T-helper 17 cell (primary cell): ENCODE measurements around the gene TAOK1. TPM values are rescaled to one million over a fixed set of nuclear protein-coding genes. Genes with fewer than 3 reads are reported as not detected.
A peak's percentile ranks its signal among the peaks of the same experiment; 100 is the strongest.

Source experiments
- ATAC-seq: fragments of 150-1000 bp; cut with Tn5 transposase; 2 replicates; pipeline ENCODE4 v1.10.0; 2021; ENCODE audit warnings: mild to moderate bottlenecking, moderate library complexity
- DNase-seq, 3 donors: peaks; one replicate each; pipeline versions ENCODE4 v3.0.0 to v3.0.0-alpha.2; 2020 to 2021
- H3K9me3 ChIP-seq: one replicate; pipeline ENCODE4 v1.7.0; 2013; ENCODE audit warnings: low read length, mild to moderate bottlenecking; ENCODE audit not compliant: control insufficient read depth, poor library complexity, severe bottlenecking
- H3K27ac Mint-ChIP-seq: one replicate; pipeline ENCODE4 v1.8.0; 2022; ENCODE audit warnings: mild to moderate bottlenecking, moderate library complexity, mixed read lengths
- H3K27me3 Mint-ChIP-seq: one replicate; pipeline ENCODE4 v1.8.0; 2022; ENCODE audit warnings: mixed read lengths
- H3K36me3 Mint-ChIP-seq: one replicate; pipeline ENCODE4 v1.8.0; 2022; ENCODE audit warnings: low read depth, mixed read lengths
- H3K4me1 Mint-ChIP-seq: one replicate; pipeline ENCODE4 v1.8.0; 2022; ENCODE audit warnings: mild to moderate bottlenecking, mixed read lengths
- H3K4me3 Mint-ChIP-seq: one replicate; pipeline ENCODE4 v1.8.0; 2022; ENCODE audit warnings: mild to moderate bottlenecking, moderate library complexity, mixed read lengths
- total RNA-seq, 4 donors: library from RNA in 2 of 4; stranded (reverse) in 2 of 4; gene quantifications; one replicate each; pipeline ENCODE4 v1.2.3 and lab custom pipeline; 2022 to 2026

The TAOK1 gene
- total RNA-seq, 2 donors from 2014 or later: 54.3 to 58.2 TPM

DNA sequence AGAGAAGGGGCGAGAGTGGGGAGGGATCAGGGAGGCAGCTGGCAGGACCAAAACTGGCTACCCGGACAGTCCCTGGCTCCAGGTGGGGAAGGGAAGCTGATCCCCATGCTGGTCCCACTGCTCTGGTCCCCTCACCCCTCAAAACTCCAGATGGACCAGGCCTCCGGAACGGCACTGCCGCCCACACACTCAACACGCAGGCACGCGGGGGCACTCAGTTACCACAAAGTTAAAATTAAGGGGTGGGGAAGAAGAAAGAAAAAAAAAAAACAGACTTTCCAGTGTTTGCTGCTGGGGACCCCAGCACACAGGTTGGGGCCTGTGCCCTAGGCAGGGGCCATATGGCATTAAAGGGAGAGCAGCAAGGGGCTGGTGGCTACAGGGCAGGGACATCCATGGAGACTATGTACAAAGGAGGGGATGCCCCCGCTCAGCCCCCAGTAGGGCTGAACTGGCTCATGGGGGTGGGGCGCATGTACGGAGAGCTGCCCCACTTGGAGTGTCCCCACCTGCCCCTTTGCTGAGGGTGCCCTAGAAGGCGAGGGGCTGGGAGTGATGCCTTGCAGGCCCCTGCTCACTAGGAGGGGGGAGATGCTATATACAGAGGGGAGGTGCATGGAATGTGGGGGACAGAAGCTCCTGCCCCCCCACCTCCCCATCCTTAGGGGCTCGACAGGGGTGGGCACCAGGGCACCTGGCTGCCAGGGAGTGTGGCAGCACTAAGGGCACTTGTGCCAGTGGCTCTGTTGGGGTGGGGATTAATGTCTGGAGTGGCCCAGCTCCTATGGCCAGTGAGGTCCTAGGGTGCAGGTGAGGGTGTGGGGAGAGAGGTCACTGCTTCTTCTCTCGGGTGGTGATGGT is 183.9 kb downstream of the TAOK1 start:
- DNase-seq: no peak
- peaks cover 23% of the 10 kb centered on the region for H3K4me1 Mint-ChIP-seq
- no peaks in the 10 kb centered on the region for H3K9me3 ChIP-seq
- no peak for ATAC-seq
- no peaks in the 10 kb centered on the region for H3K27me3 Mint-ChIP-seq
- no peak overlapping the region for H3K4me3 Mint-ChIP-seq
- peaks cover 2% of the 10 kb centered on the region for H3K36me3 Mint-ChIP-seq
- H3K27ac Mint-ChIP-seq: no peak overlapping the region

DNA sequence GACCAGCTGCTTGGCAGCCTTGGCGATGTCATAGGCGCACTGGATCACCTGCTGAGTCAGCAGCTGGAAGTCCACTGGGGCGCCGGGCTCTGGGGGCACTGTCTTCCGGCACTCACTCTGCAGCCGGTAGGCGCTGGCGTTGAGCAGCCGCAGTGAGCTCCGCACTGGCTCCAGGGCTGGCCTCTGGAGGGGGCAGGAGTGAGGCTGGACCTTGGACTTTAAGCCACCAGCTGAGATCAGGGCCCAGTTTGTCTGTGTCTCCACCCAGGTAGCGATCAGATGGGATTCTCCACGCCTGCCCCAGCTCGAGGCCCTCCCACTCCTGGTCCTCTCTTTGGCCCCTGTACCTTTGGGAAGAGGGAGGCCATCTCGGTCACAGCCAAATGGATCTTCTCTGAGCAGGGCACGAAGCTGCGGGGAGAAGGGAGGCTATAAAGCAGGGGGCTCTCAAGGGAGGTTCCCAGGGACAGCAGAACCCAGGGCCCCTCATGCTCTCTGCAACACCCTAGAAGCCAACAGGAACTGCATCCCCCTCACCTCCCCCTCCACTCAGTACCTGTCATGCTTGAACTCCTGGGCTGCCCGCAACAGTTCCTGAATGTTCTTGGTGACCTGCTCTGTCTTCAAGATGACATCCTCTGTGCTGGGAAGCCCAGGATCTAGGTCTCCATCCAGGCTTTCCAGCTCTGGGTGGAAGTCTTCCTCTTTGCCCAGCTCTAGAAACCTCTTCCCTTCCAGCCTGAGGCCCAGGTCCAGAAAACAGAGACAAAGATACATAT is 184.8 kb downstream of the TAOK1 start:
- ATAC-seq (no peak), DNase-seq (no peak)
- no peaks in the 10 kb centered on the region for H3K27me3 Mint-ChIP-seq
- no peaks in the 10 kb centered on the region for H3K9me3 ChIP-seq
- H3K36me3 Mint-ChIP-seq: peaks cover 2% of the 10 kb centered on the region
- no peak overlapping the region for H3K4me3 Mint-ChIP-seq
- peaks cover 21% of the 10 kb centered on the region for H3K4me1 Mint-ChIP-seq
- no peak overlapping the region for H3K27ac Mint-ChIP-seq

DNA sequence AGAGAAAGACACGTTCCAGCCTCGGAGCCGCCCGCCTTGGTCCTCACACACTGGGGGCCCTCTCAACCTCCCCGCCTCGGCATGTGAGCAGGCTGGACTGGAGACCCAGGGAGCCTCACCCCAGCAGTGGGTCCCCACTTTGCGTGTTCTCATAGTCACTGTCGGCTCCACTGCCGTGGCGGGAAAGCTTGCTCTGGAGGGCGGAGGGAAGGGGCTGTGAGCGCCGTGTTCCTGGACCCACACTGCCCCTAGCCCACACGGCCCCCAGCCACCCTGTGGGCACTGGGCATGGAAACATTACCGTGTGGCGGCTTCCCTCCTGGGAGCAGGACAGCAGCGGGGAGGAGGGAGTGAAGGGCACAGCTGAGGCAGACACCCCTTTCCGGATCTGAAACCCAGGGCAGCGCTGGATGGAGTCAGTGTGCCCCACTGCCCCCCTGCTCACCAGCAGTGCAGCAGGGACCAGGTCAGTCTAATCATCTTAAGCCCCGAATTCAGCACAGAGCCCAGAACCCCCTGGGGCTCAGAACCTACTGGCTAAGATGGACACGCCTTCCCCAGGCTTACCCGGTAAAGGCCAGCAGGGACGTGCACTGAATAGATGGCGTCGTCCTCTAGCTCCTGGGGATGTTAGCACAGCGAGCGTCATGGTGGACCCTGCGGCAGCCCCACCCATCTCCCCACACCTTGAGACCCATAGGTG is 185.5 kb downstream of the TAOK1 start:
- Mint-ChIP-seq H3K4me1 (peaks cover 23% of the 10 kb centered on the region), H3K27ac (no peak overlapping the region), H3K4me3 (no peak overlapping the region), H3K27me3 (no peaks in the 10 kb centered on the region), H3K36me3 (peaks cover 1% of the 10 kb centered on the region)
- DNase-seq (no peak), ATAC-seq (no peak)
- no peaks in the 10 kb centered on the region for H3K9me3 ChIP-seq

DNA sequence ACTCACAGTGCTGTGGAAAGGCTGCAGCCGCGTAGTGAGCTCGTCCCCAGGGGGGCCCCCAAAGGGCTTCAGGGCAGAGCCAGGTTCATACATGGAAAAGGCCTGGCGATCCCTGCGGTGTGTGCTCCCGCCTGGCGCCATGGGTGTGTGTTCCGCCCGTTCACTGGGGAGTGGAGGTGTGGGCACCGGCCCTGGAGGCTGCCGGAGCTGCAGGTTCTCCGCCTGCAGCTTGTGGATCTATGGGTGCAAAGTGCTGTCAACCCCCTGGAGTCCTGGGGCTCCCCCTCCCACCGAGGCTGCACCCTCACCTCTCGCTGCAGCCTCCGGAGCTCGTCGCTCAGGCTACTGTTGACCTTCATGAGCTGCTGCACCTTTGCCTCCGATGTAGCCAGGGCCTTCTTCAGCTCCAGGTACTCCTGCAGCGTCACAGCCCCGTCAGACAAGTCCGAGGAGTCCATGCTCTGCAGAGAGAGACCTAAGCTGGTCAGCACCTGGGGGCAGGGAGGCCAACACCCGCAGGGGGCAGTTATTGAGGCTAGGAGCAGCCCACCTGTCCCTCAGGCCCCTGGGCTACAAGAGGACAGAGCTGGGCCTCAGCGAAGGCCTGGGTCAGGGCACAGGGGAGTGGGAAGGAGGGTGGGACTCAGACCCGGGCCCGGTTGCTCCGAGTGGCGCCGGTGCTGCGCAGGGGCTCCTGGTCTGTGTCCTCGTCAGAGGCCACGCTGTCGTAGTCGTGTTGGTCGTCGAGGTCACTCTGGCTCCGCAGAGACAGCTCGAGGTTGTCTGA is 186.2 kb downstream of the TAOK1 start:
- ATAC-seq (no peak), DNase-seq (no peak)
- no peaks in the 10 kb centered on the region for H3K9me3 ChIP-seq
- H3K27ac Mint-ChIP-seq: no peak overlapping the region
- H3K4me1 Mint-ChIP-seq: peaks cover 17% of the 10 kb centered on the region
- no peak overlapping the region for H3K4me3 Mint-ChIP-seq
- no peaks in the 10 kb centered on the region for H3K27me3 Mint-ChIP-seq
- H3K36me3 Mint-ChIP-seq: no peaks in the 10 kb centered on the region

DNA sequence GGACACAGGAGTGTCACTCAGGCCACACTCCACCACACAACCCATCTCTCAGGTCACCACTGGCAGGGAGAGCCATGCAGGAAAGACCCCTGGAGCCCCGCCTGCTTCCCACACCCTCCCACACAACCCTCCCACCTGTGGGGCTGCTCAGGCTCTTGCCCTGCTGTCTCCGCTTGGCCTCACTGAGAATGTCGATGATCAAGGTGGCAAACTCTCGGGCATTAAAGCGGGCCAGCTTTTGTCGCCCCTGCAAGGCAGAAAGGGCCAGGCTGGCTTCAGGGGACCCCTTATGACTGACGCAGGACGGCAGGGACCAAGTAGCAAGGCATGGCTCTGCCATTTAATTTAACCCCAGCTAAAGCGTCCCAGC is 186.8 kb downstream of the TAOK1 start:
- ATAC-seq: no peak
- H3K4me3 Mint-ChIP-seq: no peak overlapping the region
- H3K27me3 Mint-ChIP-seq: no peaks in the 10 kb centered on the region
- H3K9me3 ChIP-seq: no peaks in the 10 kb centered on the region
- no peak for DNase-seq
- H3K4me1 Mint-ChIP-seq: peaks cover 17% of the 10 kb centered on the region
- no peaks in the 10 kb centered on the region for H3K36me3 Mint-ChIP-seq
- H3K27ac Mint-ChIP-seq: no peak overlapping the region

DNA sequence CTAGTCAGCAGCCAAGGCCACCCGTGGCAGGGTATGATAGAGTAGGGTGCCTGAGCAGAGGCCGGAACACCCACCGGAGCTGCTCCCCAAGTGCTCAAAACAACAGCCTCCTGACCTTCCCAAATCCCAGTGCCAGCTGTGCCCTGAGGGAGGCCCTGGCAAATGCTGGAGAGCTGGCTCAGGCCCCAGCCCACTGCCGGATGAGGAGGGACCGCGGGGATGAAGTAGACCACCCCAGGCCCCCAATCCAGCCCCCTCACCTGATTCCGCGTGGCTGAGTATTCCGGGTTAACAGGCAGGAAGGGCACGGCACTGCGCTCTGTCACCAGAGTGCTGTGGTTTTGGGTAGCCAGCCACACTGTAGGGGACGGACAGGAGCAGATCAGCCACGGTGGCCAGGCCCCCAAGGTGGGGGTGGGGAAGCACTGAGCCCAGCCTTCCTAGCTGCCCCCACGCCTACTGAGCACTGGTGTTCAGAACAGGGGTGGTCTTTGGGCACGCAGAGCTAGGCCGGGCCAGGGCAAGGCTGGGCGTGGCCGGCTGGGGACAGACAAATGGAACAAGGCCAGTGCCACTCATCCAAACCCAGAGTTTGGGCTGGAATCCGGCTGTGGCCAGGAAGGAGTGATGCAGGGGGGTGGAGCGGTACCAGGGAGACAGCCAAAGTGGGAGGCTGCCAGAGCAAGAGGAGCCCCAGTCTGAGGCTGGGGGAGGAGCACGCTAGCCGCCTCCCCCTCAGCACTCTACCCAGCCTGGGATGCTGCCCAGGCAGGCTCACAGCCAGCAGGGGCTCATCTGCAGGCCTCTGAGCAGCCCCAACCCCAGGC is 187.4 kb downstream of the TAOK1 start:
- Mint-ChIP-seq H3K27ac (peak overlapping the region; percentile 41), H3K27me3 (no peaks in the 10 kb centered on the region), H3K4me1 (peaks cover 21% of the 10 kb centered on the region), H3K4me3 (no peak overlapping the region), H3K36me3 (no peaks in the 10 kb centered on the region)
- DNase-seq (no peak), ATAC-seq (no peak)
- H3K9me3 ChIP-seq: no peaks in the 10 kb centered on the region

DNA sequence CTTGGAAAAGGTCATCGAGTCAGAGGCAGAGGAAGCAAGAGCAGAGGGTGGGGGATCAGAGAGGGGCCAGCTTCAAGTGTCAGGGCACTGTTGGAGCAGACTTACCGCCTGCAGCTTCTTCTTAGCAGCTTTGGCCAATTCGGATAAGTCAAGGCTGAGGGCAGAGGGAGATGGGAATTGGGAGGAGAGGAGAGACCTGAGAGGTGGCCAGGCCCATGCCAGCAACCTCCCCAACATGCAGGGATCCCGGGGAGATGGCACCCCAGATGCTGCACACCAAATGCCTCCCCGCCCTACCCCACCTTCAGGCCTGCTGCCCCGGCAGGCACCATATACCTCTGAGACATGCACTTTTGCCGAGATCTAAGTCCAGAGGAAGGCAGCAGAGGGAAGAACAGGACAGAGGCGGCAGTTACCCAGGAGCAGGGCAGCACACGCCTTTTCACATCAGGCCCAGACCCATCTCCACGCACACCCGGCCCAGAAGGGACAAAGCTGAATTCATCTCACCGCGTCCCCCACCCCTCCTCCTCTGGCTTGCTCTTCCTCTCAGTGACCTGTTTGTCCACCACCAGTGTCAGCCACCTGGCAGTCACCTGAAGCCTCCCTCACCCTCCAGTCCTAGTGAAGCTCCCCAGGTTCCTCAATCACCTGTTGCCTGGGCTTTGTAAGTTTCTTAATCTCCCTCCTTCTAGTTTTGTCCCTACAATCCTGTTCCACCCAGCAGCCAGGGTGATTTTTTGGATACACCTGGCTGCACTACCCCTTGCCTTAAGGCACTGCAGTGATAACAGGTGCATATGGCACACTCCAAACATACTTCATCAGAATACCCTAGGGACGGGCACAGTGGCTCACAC is 188.7 kb downstream of the TAOK1 start:
- ATAC-seq: no peak

DNA sequence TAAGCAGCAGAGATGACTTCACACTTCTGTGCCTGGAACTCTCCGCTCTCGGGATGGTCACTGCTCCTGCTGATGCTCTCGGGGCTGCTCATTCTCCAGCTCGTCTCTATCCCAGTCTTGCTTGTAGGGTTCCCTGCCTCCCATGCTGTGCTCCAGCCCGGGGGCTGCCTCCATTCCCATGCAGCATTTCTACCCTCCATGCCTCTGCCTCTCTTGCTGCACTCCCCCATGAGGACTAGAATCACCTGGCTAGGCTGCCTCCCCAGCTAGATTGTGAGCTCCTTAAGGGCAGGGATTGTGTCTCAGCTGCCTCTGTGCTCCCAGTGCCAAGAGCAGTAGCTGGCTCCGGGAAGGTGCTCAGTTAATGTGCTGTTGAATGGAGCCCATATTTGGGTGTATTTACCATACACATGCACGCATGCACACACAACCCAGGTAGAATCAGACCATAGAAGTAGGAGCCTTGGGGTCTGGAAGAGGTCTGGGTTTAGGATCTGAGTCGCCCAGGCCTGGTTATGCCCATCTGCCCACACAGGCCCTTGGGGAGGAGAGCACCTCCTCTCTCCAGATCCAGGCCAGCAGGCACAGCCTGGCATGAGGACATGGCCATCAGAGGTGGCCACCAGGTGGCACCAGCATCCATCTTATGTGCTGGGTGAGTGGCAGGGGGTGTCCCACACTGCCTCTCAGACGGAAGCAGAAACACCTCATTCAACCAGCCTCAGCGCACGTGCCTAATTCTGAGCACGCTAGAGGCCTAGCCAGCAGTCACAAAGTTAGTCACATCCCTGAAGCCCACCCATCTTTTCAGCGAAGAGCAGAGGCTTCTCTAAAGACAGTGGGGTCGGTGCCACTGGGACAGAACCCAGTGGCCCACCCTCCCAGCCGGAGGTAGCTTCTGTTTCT is 190.0 kb downstream of the TAOK1 start:
- DNase-seq (peak; percentile 76 to 90 (median 80)), ATAC-seq (peak; percentile 99)
- Mint-ChIP-seq H3K4me1 (peaks cover 26% of the 10 kb centered on the region), H3K27me3 (no peaks in the 10 kb centered on the region), H3K36me3 (no peaks in the 10 kb centered on the region), H3K4me3 (no peak overlapping the region), H3K27ac (peak overlapping the region; percentile 72)
- no peaks in the 10 kb centered on the region for H3K9me3 ChIP-seq

More for the DNA sequence above, 188.7 kb downstream of the TAOK1 start:
- no peak overlapping the region for H3K4me3 Mint-ChIP-seq
- DNase-seq: no peak
- no peaks in the 10 kb centered on the region for H3K27me3 Mint-ChIP-seq
- H3K9me3 ChIP-seq: no peaks in the 10 kb centered on the region
- peak overlapping the region; percentile 41 for H3K27ac Mint-ChIP-seq
- H3K4me1 Mint-ChIP-seq: peaks cover 19% of the 10 kb centered on the region
- H3K36me3 Mint-ChIP-seq: no peaks in the 10 kb centered on the region

DNA sequence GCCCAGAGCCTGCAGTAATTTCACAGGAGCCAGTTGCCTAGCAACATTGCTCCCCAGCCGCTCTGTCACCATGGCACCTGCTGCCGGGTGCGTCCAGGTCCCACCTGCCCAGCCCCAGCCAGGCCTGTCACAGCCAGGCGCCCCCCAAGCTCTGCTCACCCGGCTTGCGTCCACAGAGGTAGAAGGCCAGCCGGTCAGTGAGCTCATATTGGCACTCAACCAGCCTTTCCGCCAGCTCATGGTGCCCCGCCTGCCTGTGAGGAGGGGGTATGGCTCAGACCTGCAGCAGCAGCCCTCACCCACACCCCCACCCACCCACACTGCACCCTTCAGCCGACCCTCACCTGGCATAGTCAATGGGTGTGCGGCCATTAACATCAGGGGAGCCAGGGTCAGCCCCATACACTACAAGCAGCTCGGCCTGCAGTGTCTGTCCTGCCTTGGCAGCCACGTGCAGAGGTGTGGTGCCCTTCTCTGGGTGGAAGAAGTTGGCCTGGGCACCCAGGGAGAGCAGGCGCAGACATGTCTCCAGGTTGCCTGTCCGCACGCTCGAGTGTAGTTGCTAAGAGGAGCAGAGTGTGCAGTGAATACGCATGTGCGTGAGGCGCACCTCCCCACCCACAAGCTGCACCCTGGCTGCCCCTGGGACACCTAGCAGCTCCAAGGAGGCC is 191.6 kb downstream of the TAOK1 start:
- no peaks in the 10 kb centered on the region for H3K9me3 ChIP-seq
- ATAC-seq: no peak
- no peak for DNase-seq
- Mint-ChIP-seq H3K27me3 (no peaks in the 10 kb centered on the region), H3K4me3 (no peak overlapping the region), H3K36me3 (no peaks in the 10 kb centered on the region), H3K27ac (no peak overlapping the region), H3K4me1 (peaks cover 36% of the 10 kb centered on the region)

DNA sequence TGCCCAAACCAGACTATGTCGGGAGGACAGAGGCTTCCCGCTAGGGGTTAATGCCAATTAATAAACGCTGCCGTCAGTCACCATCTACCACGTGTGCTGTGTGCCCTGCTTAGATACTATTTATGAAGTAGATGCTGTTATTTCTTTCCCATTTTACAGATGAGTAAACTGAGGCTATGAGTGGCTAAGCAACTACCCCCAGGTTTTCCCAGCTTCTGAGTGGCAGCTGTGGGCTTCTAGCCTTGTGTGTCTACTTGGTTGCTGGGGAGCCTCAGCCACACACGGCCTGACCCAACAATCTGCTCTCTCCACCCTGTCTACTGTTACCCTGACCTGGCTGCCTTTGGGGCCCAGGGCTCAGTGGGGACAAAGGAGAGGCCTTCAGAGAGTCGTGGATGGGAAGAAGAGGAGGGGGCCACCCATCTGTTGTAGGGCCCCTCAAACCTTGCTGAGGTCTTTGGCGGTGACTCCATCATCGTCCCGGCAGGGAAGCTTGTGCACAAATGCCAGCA is 192.1 kb downstream of the TAOK1 start:
- no peaks in the 10 kb centered on the region for H3K9me3 ChIP-seq
- Mint-ChIP-seq H3K36me3 (no peaks in the 10 kb centered on the region), H3K4me1 (peaks cover 39% of the 10 kb centered on the region), H3K4me3 (no peak overlapping the region), H3K27ac (no peak overlapping the region), H3K27me3 (no peaks in the 10 kb centered on the region)
- DNase-seq: no peak
- ATAC-seq: no peak
